HCT116 (cell line): ENCODE measurements around the gene ARHGAP9. TPM values are rescaled to one million over a fixed set of nuclear protein-coding genes. Genes with fewer than 3 reads are reported as not detected.

Experiments used
- ATAC-seq: fragments of 200-7000 bp; cut with Tn5 transposase; 2 replicates; pipeline ENCODE4 v1.9.1; 2020; ENCODE audit warnings: mild to moderate bottlenecking, moderate library complexity
- BruUV-seq: library from RNA; stranded (reverse); fragments of 400-500 nt; replicated peaks from 2 replicates; lab custom pipeline; 2021; lab: Mats Ljungman, UMichigan
- CTCF ChIA-PET: fragments of 300-600 bp; sonication (Branson Sonifier 250); formaldehyde crosslinking; loops from one replicate; lab custom pipeline; 2021; ENCODE audit warnings: antibody characterized with exemption; lab: Charles Lee
- POLR2A ChIA-PET: fragments of 300-600, 350-600 bp; sonication (Branson Sonifier 250); formaldehyde crosslinking; loops from one replicate; lab custom pipeline; 2021; ENCODE audit warnings: antibody characterized with exemption; lab: Charles Lee
- RAD21 ChIA-PET, 2 experiments: fragments of 300-600 bp; sonication (Branson Sonifier 250); formaldehyde crosslinking; loops; one replicate each; lab custom pipeline; 2023; ENCODE audit warnings: low total read pairs in 2 of 2; ENCODE audit not compliant: uncharacterized antibody in 2 of 2, unreplicated experiment in 2 of 2, low non-redundant PET in 1 of 2; lab: Charles Lee
- DNase-seq: peaks from one replicate; pipeline ENCODE4 v3.0.0-alpha.2; 2010; ENCODE audit warnings: low read depth, low spot score
- H2AFZ ChIP-seq: fragments of 200-600 bp; shearing (Covaris generic), sonication (generic); 2 replicates; pipeline ENCODE4 v1.6.1; 2017; ENCODE audit warnings: low read depth, mixed run types, mixed read lengths, antibody characterized with exemption, low read length; ENCODE audit not compliant: poor library complexity, severe bottlenecking
- H3K27ac ChIP-seq: 2 replicates; pipeline ENCODE4 v1.5.1; 2012; ENCODE audit warnings: low read depth, low read length
- H3K27me3 ChIP-seq: fragments of 200-600 bp; sonication (generic); 2 replicates; pipeline ENCODE4 v1.6.1; 2016; ENCODE audit warnings: mixed run types, low read length, mixed read lengths; ENCODE audit not compliant: insufficient read depth
- H3K36me3 ChIP-seq, 2 experiments: fragments of 200-500 bp in 1 of 2; fragments of 200-600 bp in 1 of 2; sonication (Bioruptor generic) in 1 of 2; sonication (generic) in 1 of 2; 2 replicates each; pipeline versions ENCODE4 v1.5.1 to v1.6.1; 2014 to 2016; ENCODE audit warnings: low read length in 2 of 2, inconsistent platforms in 1 of 2, mixed read lengths in 1 of 2, mixed run types in 1 of 2; ENCODE audit not compliant: insufficient read depth in 2 of 2, control insufficient read depth in 1 of 2
- H3K4me1 ChIP-seq, 2 experiments: fragments of 200-600 bp in 1 of 2; sonication (generic) in 1 of 2; 2 replicates each; pipeline versions ENCODE4 v1.5.1 to v1.6.1; 2012 to 2017; ENCODE audit warnings: low read length in 2 of 2, inconsistent platforms in 1 of 2, mild to moderate bottlenecking in 1 of 2, mixed read lengths in 1 of 2, mixed run types in 1 of 2, moderate library complexity in 1 of 2; ENCODE audit not compliant: insufficient read depth in 2 of 2, control insufficient read depth in 1 of 2
- H3K4me2 ChIP-seq: fragments of 200-600 bp; sonication (generic); 2 replicates; pipeline ENCODE4 v1.6.1; 2017; ENCODE audit warnings: mixed run types, low read length, mixed read lengths
- H3K4me3 ChIP-seq, 2 experiments: fragments of 200-600 bp in 1 of 2; sonication (generic) in 1 of 2; replicated peaks in 1 of 2; 2 replicates each; pipeline ENCODE4 v1.5.1; 2011 to 2016; ENCODE audit warnings: low read length in 2 of 2, control low read depth in 1 of 2, low read depth in 1 of 2, mild to moderate bottlenecking in 1 of 2, mixed read lengths in 1 of 2, mixed run types in 1 of 2
- H3K79me2 ChIP-seq: fragments of 200-600 bp; sonication (generic); 2 replicates; pipeline ENCODE4 v1.6.1; 2017; ENCODE audit warnings: mild to moderate bottlenecking, mixed run types, low read length, moderate library complexity, mixed read lengths; ENCODE audit not compliant: insufficient read depth
- H3K9ac ChIP-seq: fragments of 200-600 bp; sonication (generic); 2 replicates; pipeline ENCODE4 v1.6.1; 2016; ENCODE audit warnings: low read length, mixed read lengths
- H3K9me2 ChIP-seq: fragments of 200-600 bp; sonication (generic), shearing (Covaris generic); 2 replicates; pipeline ENCODE4 v1.6.1; 2017; ENCODE audit warnings: mixed run types, mild to moderate bottlenecking, moderate library complexity; ENCODE audit not compliant: insufficient read depth
- H3K9me3 ChIP-seq, 2 experiments: fragments of 200-500 bp in 1 of 2; fragments of 200-600 bp in 1 of 2; sonication (Bioruptor generic) in 1 of 2; sonication (generic) in 1 of 2; 2 replicates each; pipeline ENCODE4 v1.6.1; 2014 to 2017; ENCODE audit warnings: low read length in 2 of 2, mixed read lengths in 2 of 2, inconsistent platforms in 1 of 2, low read depth in 1 of 2, mild to moderate bottlenecking in 1 of 2, mixed run types in 1 of 2, moderate library complexity in 1 of 2; ENCODE audit not compliant: control insufficient read depth in 1 of 2, insufficient read depth in 1 of 2
- H4K20me1 ChIP-seq: fragments of 200-600 bp; sonication (generic), shearing (Covaris generic); 2 replicates; pipeline ENCODE4 v1.6.1; 2017; ENCODE audit warnings: mixed run types, mild to moderate bottlenecking, moderate library complexity; ENCODE audit not compliant: insufficient read depth
- ATF3 ChIP-seq: IDR thresholded peaks from 2 replicates; pipeline ENCODE4 v1.6.1; 2012
- CBX3 ChIP-seq: IDR thresholded peaks from 2 replicates; pipeline ENCODE4 v1.6.1; 2012; ENCODE audit warnings: low read depth
- CEBPB ChIP-seq: IDR thresholded peaks from 2 replicates; pipeline ENCODE4 v1.6.1; 2012; ENCODE audit warnings: low read depth
- ELF1 ChIP-seq: IDR thresholded peaks from 2 replicates; pipeline ENCODE4 v1.6.1; 2012; ENCODE audit warnings: low read depth, borderline replicate concordance
- EZH2 ChIP-seq: fragments of 200-600 bp; sonication (generic); IDR thresholded peaks from 2 replicates; pipeline ENCODE4 v1.6.1; 2017; ENCODE audit warnings: antibody characterized with exemption, mixed run types
- EZH2phosphoT487 ChIP-seq: fragments of 200-600 bp; IDR thresholded peaks from 2 replicates; pipeline ENCODE4 v1.6.1; 2018; ENCODE audit warnings: antibody characterized with exemption, borderline replicate concordance
- FOSL1 ChIP-seq: IDR thresholded peaks from 2 replicates; pipeline ENCODE4 v1.6.1; 2012; ENCODE audit warnings: low read depth
- JUND ChIP-seq: IDR thresholded peaks from 2 replicates; pipeline ENCODE4 v1.6.1; 2012
- POLR2AphosphoS5 ChIP-seq: IDR thresholded peaks from 2 replicates; pipeline ENCODE4 v1.6.1; 2011; ENCODE audit warnings: mild to moderate bottlenecking, low read depth, low read length, moderate library complexity
- RAD21 ChIP-seq: IDR thresholded peaks from 2 replicates; pipeline ENCODE4 v1.6.1; 2012; ENCODE audit warnings: low read depth, mild to moderate bottlenecking
- REST ChIP-seq: IDR thresholded peaks from 2 replicates; pipeline ENCODE4 v1.6.1; 2012; ENCODE audit warnings: low read depth
- SIN3A ChIP-seq: IDR thresholded peaks from 2 replicates; pipeline ENCODE4 v1.6.1; 2012; ENCODE audit warnings: low read depth
- SRF ChIP-seq: IDR thresholded peaks from 2 replicates; pipeline ENCODE4 v1.6.1; 2012; ENCODE audit warnings: low read depth
- ZBTB33 ChIP-seq: IDR thresholded peaks from 2 replicates; pipeline ENCODE4 v1.6.1; 2011; ENCODE audit warnings: mild to moderate bottlenecking, low read length, moderate library complexity; ENCODE audit not compliant: insufficient replicate concordance; ENCODE audit errors: extremely low read depth
- ZFX ChIP-seq: fragments of 450-650 bp; IDR thresholded peaks from 2 replicates; pipeline ENCODE4 v1.6.1; 2017
- ZNF274 ChIP-seq: fragments of 200-500 bp; sonication (Bioruptor generic); IDR thresholded peaks from 2 replicates; pipeline ENCODE4 v1.6.1; 2014; ENCODE audit warnings: mild to moderate bottlenecking, low read depth, low read length, inconsistent platforms
- intact Hi-C: fragments of 100-400 bp; cut with micrococcal nuclease; formaldehyde crosslinking; loops from 2 replicates; pipeline ENCODE4 v1.10.0; 2022
- total RNA-seq: library from RNA; stranded (reverse); gene quantifications from one replicate; pipeline ENCODE4 v1.2.1, GENCODE V29; 2021; ENCODE audit not compliant: unreplicated experiment

Gene ARHGAP9
- total RNA-seq, 1 experiment from 2014 or later: 0.84 TPM

- TF ChIP-seq ZBTB33: no peak
- no peak for TF ChIP-seq JUND
- TF ChIP-seq CBX3: no peak
- TF ChIP-seq POLR2AphosphoS5: no peak; the same call in 1 of the 2 replicates
- no peak for TF ChIP-seq SRF
Measured at GRCh38 chr12:57512665-57513064, 33.0 kb upstream of the ARHGAP9 start (continued).

- H3K79me2 ChIP-seq: peaks cover 10% of the 10 kb centered on the region; the same call in 1 of the 2 replicates
- no peaks in the 10 kb centered on the region for H4K20me1 ChIP-seq
- no peak overlapping the region for H3K9ac ChIP-seq
- no peak overlapping the region for H3K27ac ChIP-seq
- DNase-seq: no peak
- H2AFZ ChIP-seq: no peak overlapping the region
- no peaks in the 10 kb centered on the region for H3K4me1 ChIP-seq
- intact Hi-C loops: no loop called here
- CTCF ChIA-PET: no interaction called here
- H3K36me3 ChIP-seq: peaks cover 41 to 47% of the 10 kb centered on the region in 2 experiments; a peak in 3 of 4 replicates
- H3K4me2 ChIP-seq: no peak overlapping the region
- H3K4me3 ChIP-seq: no peak overlapping the region
- no peak for TF ChIP-seq JUND
- no peak for TF ChIP-seq SIN3A
- no peak for TF ChIP-seq ELF1
- no peak for TF ChIP-seq RAD21
- TF ChIP-seq ZNF274: no peak
- TF ChIP-seq CEBPB: no peak
- no peak for TF ChIP-seq REST
- no peak for TF ChIP-seq ZBTB33
- TF ChIP-seq EZH2: no peak
- TF ChIP-seq SRF: no peak
- TF ChIP-seq POLR2AphosphoS5: no peak
- no peak for TF ChIP-seq ATF3
- no peak for TF ChIP-seq ZFX
- no peak for TF ChIP-seq EZH2phosphoT487
- no peak for TF ChIP-seq FOSL1
- BruUV-seq: no TSS peak
- H3K9me2 ChIP-seq: no peaks in the 10 kb centered on the region
- H3K9me3 ChIP-seq: no peaks in the 10 kb centered on the region
- no peaks in the 10 kb centered on the region for H3K27me3 ChIP-seq
- RAD21 ChIA-PET: no interaction called here
- POLR2A ChIA-PET: interaction anchor here (2.1 kb wide), 1 partner anchor 8 kb away, joined by 7 read pairs; the partner anchor contains the start of gene DDIT3
- no peak for ATAC-seq
Measured at GRCh38 chr12:57511588-57512325, 32.1 kb upstream of the ARHGAP9 start.
